Adrenal gland (tissue), 5 donors: ENCODE results near the gene FAM118B.

Experiments
- POLR2A ChIP-seq, 2 donors: fragments of 450-650 bp; IDR thresholded peaks; one replicate each; pipeline ENCODE4 v1.6.1; 2017; ENCODE audit warnings: antibody characterized with exemption in 2 of 2, mild to moderate bottlenecking in 2 of 2, moderate library complexity in 1 of 2
- TF ChIP-seq, protein P1 (sequence below), 6 experiments: fragments of 450-650 bp in 4 of 6; fragments of 200-600 bp in 2 of 6; sonication (generic) in 1 of 6; IDR thresholded peaks; 1 replicate in 5 of 6; 2 replicates in 1 of 6; pipeline versions ENCODE4 v1.5.1 to v1.8.0; 2016 to 2021; ENCODE audit warnings: antibody characterized with exemption in 6 of 6, mild to moderate bottlenecking in 2 of 6, moderate library complexity in 1 of 6
- donor health status: DM: no; HTN: no; CAD: no.

DNA sequence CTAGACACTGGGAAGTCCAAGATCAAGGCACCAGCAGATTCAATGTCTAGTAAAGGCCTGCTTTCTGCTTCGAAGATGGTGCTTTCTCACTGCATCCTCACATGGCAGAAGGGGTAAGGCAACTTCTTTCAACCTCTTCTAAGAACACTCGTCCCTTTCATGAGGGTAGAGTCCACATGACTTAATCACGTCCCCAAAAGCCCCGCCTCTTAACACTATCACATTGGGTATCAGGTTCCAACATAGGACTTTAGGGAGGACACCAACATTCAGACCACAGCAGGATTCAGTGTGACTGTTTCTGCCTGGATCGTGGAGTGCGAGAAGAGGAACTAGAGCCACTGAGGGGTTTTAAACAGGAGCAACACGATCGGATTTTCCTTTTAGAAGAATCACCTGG is 67.6 kb downstream of the FAM118B start:
- TF ChIP-seq, protein P1, sequence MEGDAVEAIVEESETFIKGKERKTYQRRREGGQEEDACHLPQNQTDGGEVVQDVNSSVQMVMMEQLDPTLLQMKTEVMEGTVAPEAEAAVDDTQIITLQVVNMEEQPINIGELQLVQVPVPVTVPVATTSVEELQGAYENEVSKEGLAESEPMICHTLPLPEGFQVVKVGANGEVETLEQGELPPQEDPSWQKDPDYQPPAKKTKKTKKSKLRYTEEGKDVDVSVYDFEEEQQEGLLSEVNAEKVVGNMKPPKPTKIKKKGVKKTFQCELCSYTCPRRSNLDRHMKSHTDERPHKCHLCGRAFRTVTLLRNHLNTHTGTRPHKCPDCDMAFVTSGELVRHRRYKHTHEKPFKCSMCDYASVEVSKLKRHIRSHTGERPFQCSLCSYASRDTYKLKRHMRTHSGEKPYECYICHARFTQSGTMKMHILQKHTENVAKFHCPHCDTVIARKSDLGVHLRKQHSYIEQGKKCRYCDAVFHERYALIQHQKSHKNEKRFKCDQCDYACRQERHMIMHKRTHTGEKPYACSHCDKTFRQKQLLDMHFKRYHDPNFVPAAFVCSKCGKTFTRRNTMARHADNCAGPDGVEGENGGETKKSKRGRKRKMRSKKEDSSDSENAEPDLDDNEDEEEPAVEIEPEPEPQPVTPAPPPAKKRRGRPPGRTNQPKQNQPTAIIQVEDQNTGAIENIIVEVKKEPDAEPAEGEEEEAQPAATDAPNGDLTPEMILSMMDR (IDR thresholded peaks at IDR 0.05): no peak
- no peak for TF ChIP-seq POLR2A (IDR thresholded peaks at IDR 0.05)
